ENCODE data around the gene PLIN3.
"Not testable (repeated sequence)": the region's sequence is repeated elsewhere in the genome, so short reads cannot be mapped to it uniquely, and the experiment has no call there.

DNA sequence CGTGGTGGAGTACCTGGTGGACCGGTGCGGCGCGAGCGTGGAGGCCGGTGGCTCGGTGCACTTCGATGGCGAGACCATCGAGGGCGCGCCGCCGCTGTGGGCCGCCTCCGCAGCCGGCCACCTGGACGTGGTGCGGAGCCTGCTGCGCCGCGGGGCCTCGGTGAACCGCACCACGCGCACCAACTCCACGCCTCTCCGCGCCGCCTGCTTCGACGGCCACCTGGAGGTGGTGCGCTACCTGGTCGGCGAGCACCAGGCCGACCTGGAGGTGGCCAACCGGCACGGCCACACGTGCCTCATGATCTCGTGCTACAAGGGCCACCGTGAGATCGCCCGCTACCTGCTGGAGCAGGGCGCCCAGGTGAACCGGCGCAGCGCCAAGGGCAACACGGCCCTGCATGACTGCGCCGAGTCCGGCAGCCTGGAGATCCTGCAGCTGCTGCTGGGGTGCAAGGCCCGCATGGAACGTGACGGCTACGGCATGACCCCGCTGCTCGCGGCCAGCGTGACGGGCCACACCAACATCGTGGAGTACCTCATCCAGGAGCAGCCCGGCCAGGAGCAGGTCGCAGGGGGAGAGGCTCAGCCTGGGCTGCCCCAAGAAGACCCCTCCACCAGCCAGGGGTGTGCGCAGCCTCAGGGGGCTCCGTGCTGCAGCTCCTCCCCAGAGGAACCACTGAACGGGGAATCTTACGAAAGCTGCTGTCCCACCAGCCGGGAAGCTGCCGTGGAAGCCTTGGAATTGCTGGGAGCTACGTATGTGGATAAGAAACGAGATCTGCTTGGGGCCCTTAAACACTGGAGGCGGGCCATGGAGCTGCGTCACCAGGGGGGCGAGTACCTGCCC is 75.2 kb downstream of the PLIN3 start:
- not testable (repeated sequence) for TF ChIP-seq CTCF (optimal IDR thresholded peaks at IDR 0.05 in 1 of 3, IDR thresholded peaks at IDR 0.05 in 1 of 3, conservative IDR thresholded peaks at IDR 0.05 in 1 of 3; ENCODE audit: extremely low read depth in 1 of 3, insufficient read depth in 2 of 3, low read length in 3 of 3); EZH2 (IDR thresholded peaks at IDR 0.05; ENCODE audit: low read length)

Data from keratinocyte (primary cell).